Activated T-helper 17 cell treated with anti-CD3 and anti-CD28 coated beads, Interleukin-2, amount 50 U/mL, for 72 hours (primary cell): ENCODE results near the gene PDE8B. TPM values are rescaled to one million over a fixed set of nuclear protein-coding genes. Genes with fewer than 3 reads are reported as not detected.

Experiments
- ATAC-seq: fragments of 150-1000 bp; cut with Tn5 transposase; replicated peaks from 2 replicates; pipeline ENCODE4 v1.10.0; 2021; ENCODE audit warnings: mild to moderate bottlenecking, moderate library complexity
- H3K27ac Mint-ChIP-seq: one replicate; pipeline ENCODE4 v1.8.0; 2022; ENCODE audit warnings: mixed read lengths
- H3K27me3 Mint-ChIP-seq: one replicate; pipeline ENCODE4 v1.8.0; 2022; ENCODE audit warnings: mixed read lengths
- H3K36me3 Mint-ChIP-seq: one replicate; pipeline ENCODE4 v1.8.0; 2022; ENCODE audit warnings: low read depth, mild to moderate bottlenecking, mixed read lengths
- H3K4me1 Mint-ChIP-seq: one replicate; pipeline ENCODE4 v1.8.0; 2022; ENCODE audit warnings: mixed read lengths
- H3K4me3 Mint-ChIP-seq: one replicate; pipeline ENCODE4 v1.8.0; 2022; ENCODE audit warnings: mild to moderate bottlenecking, mixed read lengths
- H3K9me3 Mint-ChIP-seq: one replicate; pipeline ENCODE4 v1.8.0; 2022; ENCODE audit warnings: mixed read lengths
- total RNA-seq, 2 donors: library from RNA; stranded (reverse); gene quantifications; one replicate each; pipeline ENCODE4 v1.2.3, GENCODE V29; 2022

Gene PDE8B
- total RNA-seq, 2 donors from 2014 or later = not detected

GRCh38 chr5:77304388-77304787, 93.9 kb downstream of the PDE8B start:
- Mint-ChIP-seq H3K27ac (no peak overlapping the region), H3K4me1 (no peaks in the 10 kb centered on the region), H3K27me3 (no peaks in the 10 kb centered on the region), H3K36me3 (no peaks in the 10 kb centered on the region), H3K4me3 (no peak overlapping the region), H3K9me3 (no peaks in the 10 kb centered on the region)
- ATAC-seq = no peak

GRCh38 chr5:77305222-77305846, 94.9 kb downstream of the PDE8B start:
- no peaks in the 10 kb centered on the region for H3K27me3 Mint-ChIP-seq
- no peak for ATAC-seq
- H3K9me3 Mint-ChIP-seq = no peaks in the 10 kb centered on the region
- no peaks in the 10 kb centered on the region for H3K4me1 Mint-ChIP-seq
- no peak overlapping the region for H3K27ac Mint-ChIP-seq
- no peak overlapping the region for H3K4me3 Mint-ChIP-seq
- no peaks in the 10 kb centered on the region for H3K36me3 Mint-ChIP-seq

GRCh38 chr5:77305956-77306355, 95.5 kb downstream of the PDE8B start:
- Mint-ChIP-seq H3K4me3 (no peak overlapping the region), H3K9me3 (no peaks in the 10 kb centered on the region), H3K36me3 (no peaks in the 10 kb centered on the region), H3K4me1 (no peaks in the 10 kb centered on the region), H3K27me3 (no peaks in the 10 kb centered on the region), H3K27ac (no peak overlapping the region)
- no peak for ATAC-seq

- no peak overlapping the region for H3K27ac Mint-ChIP-seq
- no peaks in the 10 kb centered on the region for H3K4me1 Mint-ChIP-seq
- ATAC-seq = no peak
- H3K4me3 Mint-ChIP-seq = no peak overlapping the region
- no peaks in the 10 kb centered on the region for H3K27me3 Mint-ChIP-seq
- H3K9me3 Mint-ChIP-seq = no peaks in the 10 kb centered on the region
- H3K36me3 Mint-ChIP-seq = no peaks in the 10 kb centered on the region
Measured at GRCh38 chr5:77306531-77306930, 96.1 kb downstream of the PDE8B start.

- Mint-ChIP-seq H3K27me3 (no peaks in the 10 kb centered on the region), H3K36me3 (no peaks in the 10 kb centered on the region), H3K4me1 (no peaks in the 10 kb centered on the region), H3K9me3 (no peaks in the 10 kb centered on the region), H3K27ac (no peak overlapping the region), H3K4me3 (no peak overlapping the region)
- no peak for ATAC-seq
Measured at GRCh38 chr5:77308154-77308960, 97.9 kb downstream of the PDE8B start.

GRCh38 chr5:77309140-77309539, 98.7 kb downstream of the PDE8B start:
- Mint-ChIP-seq H3K9me3 (no peaks in the 10 kb centered on the region), H3K27ac (no peak overlapping the region), H3K36me3 (no peaks in the 10 kb centered on the region)

GRCh38 chr5:77310494-77311213, 100.2 kb downstream of the PDE8B start:
- H3K27ac Mint-ChIP-seq = no peak overlapping the region
- no peak for ATAC-seq
- no peak overlapping the region for H3K4me3 Mint-ChIP-seq
- no peaks in the 10 kb centered on the region for H3K9me3 Mint-ChIP-seq
- H3K36me3 Mint-ChIP-seq = no peaks in the 10 kb centered on the region
- no peaks in the 10 kb centered on the region for H3K27me3 Mint-ChIP-seq
- no peaks in the 10 kb centered on the region for H3K4me1 Mint-ChIP-seq

More at GRCh38 chr5:77309140-77309539, 98.7 kb downstream of the PDE8B start:
- Mint-ChIP-seq H3K4me1 (no peaks in the 10 kb centered on the region), H3K4me3 (no peak overlapping the region), H3K27me3 (no peaks in the 10 kb centered on the region)
- ATAC-seq = no peak

- Mint-ChIP-seq H3K27me3 (no peaks in the 10 kb centered on the region), H3K4me3 (no peak overlapping the region), H3K4me1 (no peaks in the 10 kb centered on the region), H3K36me3 (no peaks in the 10 kb centered on the region), H3K9me3 (no peaks in the 10 kb centered on the region), H3K27ac (no peak overlapping the region)
- no peak for ATAC-seq
Measured at GRCh38 chr5:77311214-77311571, 100.7 kb downstream of the PDE8B start.

GRCh38 chr5:77312413-77312812, 101.9 kb downstream of the PDE8B start:
- no peaks in the 10 kb centered on the region for H3K4me1 Mint-ChIP-seq
- no peaks in the 10 kb centered on the region for H3K9me3 Mint-ChIP-seq
- ATAC-seq = no peak
- H3K27me3 Mint-ChIP-seq = no peaks in the 10 kb centered on the region
- H3K27ac Mint-ChIP-seq = no peak overlapping the region
- H3K36me3 Mint-ChIP-seq = no peaks in the 10 kb centered on the region
- no peak overlapping the region for H3K4me3 Mint-ChIP-seq

- no peak for ATAC-seq
- peaks cover 7% of the 10 kb centered on the region for H3K27me3 Mint-ChIP-seq
- H3K27ac Mint-ChIP-seq = no peak overlapping the region
- H3K4me1 Mint-ChIP-seq = no peaks in the 10 kb centered on the region
- H3K4me3 Mint-ChIP-seq = no peak overlapping the region
- H3K36me3 Mint-ChIP-seq = no peaks in the 10 kb centered on the region
- no peaks in the 10 kb centered on the region for H3K9me3 Mint-ChIP-seq
Measured at GRCh38 chr5:77316871-77317661, 106.6 kb downstream of the PDE8B start.

- no peaks in the 10 kb centered on the region for H3K9me3 Mint-ChIP-seq
- no peak for ATAC-seq
- H3K27ac Mint-ChIP-seq = no peak overlapping the region
- no peaks in the 10 kb centered on the region for H3K4me1 Mint-ChIP-seq
- H3K27me3 Mint-ChIP-seq = peaks cover 13% of the 10 kb centered on the region
- H3K36me3 Mint-ChIP-seq = no peaks in the 10 kb centered on the region
- H3K4me3 Mint-ChIP-seq = no peak overlapping the region
Measured at GRCh38 chr5:77318060-77318459, 107.6 kb downstream of the PDE8B start.

GRCh38 chr5:77319117-77319804, 108.8 kb downstream of the PDE8B start:
- H3K27ac Mint-ChIP-seq = no peak overlapping the region
- H3K36me3 Mint-ChIP-seq = no peaks in the 10 kb centered on the region
- H3K4me3 Mint-ChIP-seq = no peak overlapping the region
- ATAC-seq = no peak
- no peaks in the 10 kb centered on the region for H3K9me3 Mint-ChIP-seq
- H3K27me3 Mint-ChIP-seq = peaks cover 13% of the 10 kb centered on the region
- H3K4me1 Mint-ChIP-seq = no peaks in the 10 kb centered on the region

GRCh38 chr5:77321793-77322394, 111.4 kb downstream of the PDE8B start:
- Mint-ChIP-seq H3K9me3 (no peaks in the 10 kb centered on the region), H3K4me1 (no peaks in the 10 kb centered on the region), H3K36me3 (no peaks in the 10 kb centered on the region), H3K27ac (no peak overlapping the region), H3K27me3 (peaks cover 13% of the 10 kb centered on the region), H3K4me3 (no peak overlapping the region)
- no peak for ATAC-seq
